GM12873 (cell line): Measurements from ENCODE around the gene SPATA6.

ENCODE experiments used
- CTCF ChIP-seq: IDR thresholded peaks from 2 replicates; pipeline ENCODE4 v1.5.1; 2012; ENCODE audit warnings: low read depth, mild to moderate bottlenecking, moderate library complexity, low read length, control low read depth; ENCODE audit not compliant: insufficient read depth; ENCODE audit errors: missing control alignments

The SPATA6 gene

DNA sequence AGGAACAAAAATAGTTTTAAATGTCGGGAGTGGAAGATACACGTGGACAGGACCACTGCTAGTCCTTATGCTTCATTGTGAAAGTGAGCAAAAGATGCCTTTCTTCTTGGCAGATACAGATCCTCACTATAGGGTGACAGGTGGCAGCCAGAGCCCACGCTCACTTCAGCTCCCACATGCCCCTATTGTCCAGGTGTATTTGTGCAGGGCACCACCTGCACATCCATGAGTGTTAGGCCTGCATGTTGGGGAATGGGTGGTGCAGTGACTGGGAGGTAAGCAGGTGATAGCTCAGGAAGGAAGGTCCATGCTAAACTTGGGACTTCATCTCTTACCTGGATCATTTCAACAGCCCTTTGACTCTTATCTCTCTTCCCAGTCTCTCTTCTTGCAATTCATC, 222.1 kb downstream of the SPATA6 start:
- TF ChIP-seq CTCF: peak; percentile 18

- no peak for TF ChIP-seq CTCF
These were observed 223.6 kb downstream of the SPATA6 start for GRCh38 chr1:48248356-48248755.

DNA sequence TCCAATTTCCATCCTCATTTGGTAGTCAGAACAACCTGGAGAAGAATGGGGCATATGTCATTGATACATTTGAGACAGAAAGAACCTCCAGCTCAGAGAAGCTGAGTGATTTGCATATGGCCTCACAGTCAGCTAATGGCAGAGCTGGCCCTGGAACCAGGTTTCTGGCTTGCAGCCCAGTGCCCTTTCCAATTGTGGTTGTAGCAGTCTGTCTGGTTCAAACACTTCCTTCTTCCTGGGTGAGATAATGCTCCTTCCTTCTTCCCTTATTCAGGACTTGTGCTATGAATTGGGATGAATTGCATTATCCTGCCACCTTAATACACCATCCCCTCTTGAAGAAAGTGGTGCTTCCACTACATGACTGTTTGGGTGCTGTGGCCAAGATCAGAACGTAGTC, 225.3 kb downstream of the SPATA6 start:
- TF ChIP-seq CTCF: no peak
